Osteoblast (primary cell): ENCODE data around the gene OSM. TPM values are rescaled to one million over a fixed set of nuclear protein-coding genes. Genes with fewer than 3 reads are reported as not detected.
A peak's percentile ranks its signal among the peaks of the same experiment; 100 is the strongest.

Experiments used
- DNase-seq: peaks from one replicate; pipeline ENCODE4 v3.0.0; 2011; ENCODE audit warnings: low spot score, mixed read lengths; ENCODE audit not compliant: insufficient read length; ENCODE audit errors: missing footprints
- H2AFZ ChIP-seq: 2 replicates; pipeline ENCODE4 v1.6.0; 2011; ENCODE audit warnings: mild to moderate bottlenecking, low read length
- H3K27ac ChIP-seq: 2 replicates; pipeline ENCODE4 v1.5.1; 2011; ENCODE audit warnings: mild to moderate bottlenecking, low read depth, low read length, moderate library complexity
- H3K27me3 ChIP-seq: 2 replicates; pipeline ENCODE4 v1.6.0; 2012; ENCODE audit warnings: mild to moderate bottlenecking, control low read depth, inconsistent platforms, low read length, moderate library complexity; ENCODE audit not compliant: insufficient read depth
- H3K36me3 ChIP-seq: 2 replicates; pipeline ENCODE4 v1.5.1; 2011; ENCODE audit warnings: mild to moderate bottlenecking, low read length, control low read depth, moderate library complexity; ENCODE audit not compliant: insufficient read depth
- H3K4me1 ChIP-seq: 2 replicates; pipeline ENCODE4 v1.5.1; 2011; ENCODE audit warnings: mild to moderate bottlenecking, low read length, control low read depth, moderate library complexity; ENCODE audit not compliant: insufficient read depth
- H3K4me2 ChIP-seq: 2 replicates; pipeline ENCODE4 v1.6.0; 2011; ENCODE audit warnings: mild to moderate bottlenecking, low read length; ENCODE audit not compliant: insufficient read depth
- H3K4me3 ChIP-seq: fragments of 200-600 bp; sonication (generic); 3 replicates; pipeline ENCODE4 v1.5.1; 2012; ENCODE audit warnings: mild to moderate bottlenecking, low read length, inconsistent platforms; ENCODE audit not compliant: insufficient read depth
- H3K79me2 ChIP-seq: 2 replicates; pipeline ENCODE4 v1.6.0; 2012; ENCODE audit warnings: mild to moderate bottlenecking, low read length, control low read depth, inconsistent platforms; ENCODE audit not compliant: insufficient read depth
- H3K9me3 ChIP-seq: 2 replicates; pipeline ENCODE4 v1.5.1; 2011; ENCODE audit warnings: low read depth, low read length, control low read depth
- H4K20me1 ChIP-seq: 2 replicates; pipeline ENCODE4 v1.6.0; 2012; ENCODE audit warnings: mild to moderate bottlenecking, low read length, control low read depth; ENCODE audit not compliant: insufficient read depth
- CTCF ChIP-seq: IDR thresholded peaks from 2 replicates; pipeline ENCODE4 v1.5.1; 2011; ENCODE audit warnings: mild to moderate bottlenecking, low read depth, low read length, moderate library complexity; ENCODE audit errors: extremely low read depth
- total RNA-seq: library from RNA; depleted of rRNA; stranded (reverse); fragments of >200 nt; gene quantifications from 2 replicates; pipeline ENCODE4 v1.2.3, GENCODE V29; 2012

The OSM gene
- total RNA-seq, 1 donor, result not detected

DNA sequence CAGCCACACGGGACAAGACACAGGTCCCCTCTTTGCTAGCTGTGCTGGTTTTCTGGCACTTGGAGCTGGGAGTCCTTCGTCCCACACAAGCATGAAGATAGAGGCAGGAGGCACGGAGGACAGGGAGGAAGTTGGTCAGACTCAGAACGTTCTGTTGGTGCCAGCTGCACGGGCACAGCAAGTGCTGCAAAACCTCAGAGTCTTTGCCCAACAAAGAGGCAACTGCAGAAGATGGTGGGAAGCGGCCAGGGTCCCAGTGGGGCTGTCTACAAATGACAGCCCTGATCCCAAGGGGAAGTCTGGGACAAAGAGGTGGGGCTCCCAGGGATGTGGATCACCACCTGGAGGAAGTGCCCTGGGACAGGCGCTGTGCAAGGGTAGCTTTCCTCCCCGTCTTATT, 9.4 kb upstream of the OSM start:
- DNase-seq, result peak; percentile 3
- H2AFZ ChIP-seq, result no peak overlapping the region

GRCh38 chr22:30275625-30276024, 9.0 kb upstream of the OSM start:
- Histone ChIP-seq H3K4me2 (no peak overlapping the region), H2AFZ (no peak overlapping the region), H3K27me3 (no peaks in the 10 kb centered on the region), H3K4me3 (no peak overlapping the region), H4K20me1 (no peaks in the 10 kb centered on the region), H3K4me1 (peaks cover 44% of the 10 kb centered on the region), H3K36me3 (no peaks in the 10 kb centered on the region), H3K27ac (no peak overlapping the region), H3K79me2 (no peaks in the 10 kb centered on the region), H3K9me3 (no peaks in the 10 kb centered on the region)
- no peak for TF ChIP-seq CTCF
- DNase-seq, result peak; percentile 1

More for the DNA sequence above, 9.4 kb upstream of the OSM start:
- Histone ChIP-seq H3K4me2 (no peak overlapping the region), H3K4me1 (peaks cover 42% of the 10 kb centered on the region), H3K79me2 (no peaks in the 10 kb centered on the region), H3K4me3 (no peak overlapping the region), H3K27ac (no peak overlapping the region), H3K27me3 (no peaks in the 10 kb centered on the region), H3K9me3 (no peaks in the 10 kb centered on the region), H3K36me3 (no peaks in the 10 kb centered on the region), H4K20me1 (no peaks in the 10 kb centered on the region)
- TF ChIP-seq CTCF, result no peak

GRCh38 chr22:30274437-30274812, 7.8 kb upstream of the OSM start:
- H3K4me1 ChIP-seq, result peaks cover 34% of the 10 kb centered on the region
- no peak overlapping the region for H3K4me2 ChIP-seq
- H3K4me3 ChIP-seq, result no peak overlapping the region
- no peaks in the 10 kb centered on the region for H3K79me2 ChIP-seq
- DNase-seq, result no peak
- no peaks in the 10 kb centered on the region for H3K36me3 ChIP-seq
- H2AFZ ChIP-seq, result no peak overlapping the region
- H3K27ac ChIP-seq, result peak overlapping the region; percentile 69
- H3K27me3 ChIP-seq, result no peaks in the 10 kb centered on the region
- TF ChIP-seq CTCF, result no peak
- no peaks in the 10 kb centered on the region for H3K9me3 ChIP-seq
- H4K20me1 ChIP-seq, result no peaks in the 10 kb centered on the region

DNA sequence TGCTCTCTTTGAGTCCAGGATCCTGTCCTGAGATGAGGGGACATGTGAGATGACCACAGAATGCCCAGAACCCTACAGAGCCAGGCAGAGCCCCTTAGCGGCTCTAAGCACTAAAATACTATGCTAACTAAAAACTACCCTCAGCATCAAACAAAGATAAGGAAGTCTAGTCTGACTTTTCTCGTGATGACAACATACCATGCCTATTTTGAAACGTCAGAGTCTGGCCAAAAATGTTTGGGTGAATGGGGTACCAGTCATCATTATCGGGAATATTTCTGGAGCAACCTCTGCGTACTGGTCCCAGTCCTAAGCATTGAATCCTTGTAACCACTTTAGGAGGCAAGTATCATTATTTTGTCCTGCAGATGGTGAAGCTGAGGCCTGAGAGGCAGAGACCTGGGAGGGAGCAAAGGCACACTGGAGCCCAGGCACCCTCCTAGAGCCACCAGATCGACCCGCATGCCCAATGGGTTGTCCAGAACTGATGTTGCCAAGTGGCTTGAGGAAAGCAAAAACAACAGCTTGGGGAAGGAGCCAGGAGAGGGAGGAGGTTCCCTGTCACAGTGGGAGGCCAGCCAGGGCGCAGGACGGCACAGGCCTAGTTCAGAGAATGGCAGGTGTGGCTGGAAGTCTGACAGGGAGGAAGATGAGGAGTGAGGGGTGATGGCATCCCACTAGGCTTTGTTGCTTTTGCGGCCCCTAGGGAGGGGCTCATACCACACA, 7.2 kb upstream of the OSM start:
- Histone ChIP-seq H3K27ac (peak overlapping the region; percentile 69), H3K79me2 (no peaks in the 10 kb centered on the region), H3K9me3 (no peaks in the 10 kb centered on the region), H3K36me3 (no peaks in the 10 kb centered on the region), H4K20me1 (no peaks in the 10 kb centered on the region), H3K4me2 (no peak overlapping the region), H2AFZ (no peak overlapping the region), H3K4me3 (no peak overlapping the region), H3K4me1 (peaks cover 28% of the 10 kb centered on the region), H3K27me3 (no peaks in the 10 kb centered on the region)
- peak; percentile 11 for DNase-seq
- no peak for TF ChIP-seq CTCF
